HEK293 (cell line): ENCODE results near the gene RPS26.

Experiments
- BCL11B ChIP-seq: fragments of 450-650 bp; formaldehyde crosslinking; IDR thresholded peaks from 2 replicates; pipeline ENCODE4 v1.5.1; 2016; ENCODE audit warnings: low read depth, missing biosample characterization, missing genetic modification characterization
- BCL6B ChIP-seq: fragments of 450-650 bp; formaldehyde crosslinking; IDR thresholded peaks from 2 replicates; pipeline ENCODE4 v1.5.1; 2017; ENCODE audit warnings: missing biosample characterization, missing genetic modification characterization
- EGR2 ChIP-seq: fragments of 450-650 bp; formaldehyde crosslinking; IDR thresholded peaks from 2 replicates; pipeline ENCODE4 v1.5.1; 2016; ENCODE audit warnings: low read depth, missing biosample characterization, missing genetic modification characterization
- GLIS2 ChIP-seq: fragments of 450-650 bp; formaldehyde crosslinking; IDR thresholded peaks from 2 replicates; pipeline ENCODE4 v1.5.1; 2016; ENCODE audit warnings: missing biosample characterization, missing genetic modification characterization
- PRDM1 ChIP-seq: fragments of 450-650 bp; formaldehyde crosslinking; IDR thresholded peaks from 2 replicates; pipeline ENCODE4; 2016; ENCODE audit warnings: missing biosample characterization, missing genetic modification characterization
- PRDM10 ChIP-seq: fragments of 450-650 bp; formaldehyde crosslinking; IDR thresholded peaks from 2 replicates; pipeline ENCODE4 v1.5.1; 2016; ENCODE audit warnings: missing biosample characterization, missing genetic modification characterization
- SETDB1 ChIP-seq: IDR thresholded peaks from one replicate; pipeline ENCODE4 v1.6.1; 2017; ENCODE audit warnings: mild to moderate bottlenecking, low read length, moderate library complexity, mixed read lengths; ENCODE audit not compliant: insufficient read length
- ZBTB17 ChIP-seq: fragments of 450-650 bp; formaldehyde crosslinking; IDR thresholded peaks from 2 replicates; pipeline ENCODE4 v1.5.1; 2016; ENCODE audit warnings: missing biosample characterization, missing genetic modification characterization
- ZNF121 ChIP-seq: fragments of 450-650 bp; formaldehyde crosslinking; IDR thresholded peaks from 2 replicates; pipeline ENCODE4 v1.5.1; 2016; ENCODE audit warnings: missing biosample characterization, missing genetic modification characterization
- ZNF140 ChIP-seq: fragments of 450-650 bp; formaldehyde crosslinking; IDR thresholded peaks from 2 replicates; pipeline ENCODE4 v1.5.1; 2016; ENCODE audit warnings: missing biosample characterization, missing genetic modification characterization
- ZNF184 ChIP-seq: fragments of 450-650 bp; IDR thresholded peaks from 2 replicates; pipeline ENCODE4 v1.5.1; 2018; ENCODE audit warnings: missing biosample characterization, mild to moderate bottlenecking, missing genetic modification characterization
- ZNF2 ChIP-seq: fragments of 450-650 bp; formaldehyde crosslinking; IDR thresholded peaks from 2 replicates; pipeline ENCODE4 v1.5.1; 2016; ENCODE audit warnings: missing biosample characterization, missing genetic modification characterization
- ZNF266 ChIP-seq: fragments of 450-650 bp; formaldehyde crosslinking; IDR thresholded peaks from 2 replicates; pipeline ENCODE4 v1.5.1; 2016; ENCODE audit warnings: missing biosample characterization, missing genetic modification characterization, low read depth
- ZNF280D ChIP-seq: fragments of 450-650 bp; formaldehyde crosslinking; IDR thresholded peaks from 2 replicates; pipeline ENCODE4 v1.5.1; 2016; ENCODE audit warnings: missing biosample characterization, missing genetic modification characterization
- ZNF404 ChIP-seq: fragments of 450-650 bp; formaldehyde crosslinking; IDR thresholded peaks from 2 replicates; pipeline ENCODE4 v1.5.1; 2017; ENCODE audit warnings: missing biosample characterization, missing genetic modification characterization
- ZNF433 ChIP-seq: fragments of 450-650 bp; formaldehyde crosslinking; IDR thresholded peaks from 2 replicates; pipeline ENCODE4 v1.5.1; 2016; ENCODE audit warnings: missing biosample characterization, missing genetic modification characterization, low read depth
- ZNF549 ChIP-seq: fragments of 450-650 bp; IDR thresholded peaks from 2 replicates; pipeline ENCODE4 v1.5.1; 2018; ENCODE audit warnings: missing biosample characterization, missing genetic modification characterization, mild to moderate bottlenecking, inconsistent platforms, moderate library complexity
- ZNF629 ChIP-seq: fragments of 450-650 bp; formaldehyde crosslinking; IDR thresholded peaks from 2 replicates; pipeline ENCODE4 v1.5.1; 2017; ENCODE audit warnings: missing biosample characterization, missing genetic modification characterization
- ZNF660 ChIP-seq: fragments of 450-650 bp; IDR thresholded peaks from 2 replicates; pipeline ENCODE4 v1.5.1; 2018; ENCODE audit warnings: missing biosample characterization, mild to moderate bottlenecking, missing genetic modification characterization
- ZNF768 ChIP-seq: fragments of 450-650 bp; formaldehyde crosslinking; IDR thresholded peaks from 2 replicates; pipeline ENCODE4 v1.5.1; 2018; ENCODE audit warnings: missing biosample characterization, mild to moderate bottlenecking, missing genetic modification characterization
- ZNF776 ChIP-seq: fragments of 450-650 bp; formaldehyde crosslinking; IDR thresholded peaks from 2 replicates; pipeline ENCODE4 v1.5.0; 2017; ENCODE audit warnings: missing biosample characterization, missing genetic modification characterization, borderline replicate concordance
- ZSCAN16 ChIP-seq: fragments of 450-650 bp; formaldehyde crosslinking; IDR thresholded peaks from 2 replicates; pipeline ENCODE4 v1.5.1; 2016; ENCODE audit warnings: missing biosample characterization, missing genetic modification characterization
- TF ChIP-seq, protein P1 (sequence below): fragments of 450-650 bp; formaldehyde crosslinking; IDR thresholded peaks from 2 replicates; pipeline ENCODE4 v1.5.1; 2016; ENCODE audit warnings: missing biosample characterization, missing genetic modification characterization
- TF ChIP-seq, protein P2 (sequence below): fragments of 450-650 bp; formaldehyde crosslinking; optimal IDR thresholded peaks from 2 replicates; pipeline ENCODE3; 2016; ENCODE audit warnings: missing biosample characterization, mild to moderate bottlenecking, missing genetic modification characterization
- TF ChIP-seq, protein P3 (sequence below): fragments of 450-650 bp; formaldehyde crosslinking; IDR thresholded peaks from 2 replicates; pipeline ENCODE4 v1.5.1; 2016; ENCODE audit warnings: missing biosample characterization, missing genetic modification characterization
- TF ChIP-seq, protein P4 (sequence below): fragments of 450-650 bp; formaldehyde crosslinking; IDR thresholded peaks from 2 replicates; pipeline ENCODE4 v1.5.1; 2016; ENCODE audit warnings: missing biosample characterization, missing genetic modification characterization

Gene RPS26

GRCh38 chr12:55996201-55996714 is 45.5 kb upstream of the RPS26 start (continued):
- TF ChIP-seq ZNF280D (tag by site-specific recombination) (peak; percentile 40; the same call in 1 of the 2 replicates), BCL6B (tag by site-specific recombination) (no peak), ZNF549 (tag by site-specific recombination) (no peak), GLIS2 (tag by site-specific recombination) (no peak), PRDM10 (tag by site-specific recombination) (no peak), ZNF121 (tag by site-specific recombination) (peak; percentile 100), ZNF140 (tag by site-specific recombination) (no peak), ZNF629 (tag by site-specific recombination) (0 out of 2 replicates have a peak, but pooled peaks have one; percentile 15), EGR2 (tag by site-specific recombination) (no peak), SETDB1 (no peak), ZNF660 (tag by site-specific recombination) (peak; percentile 57; the same call in 1 of the 2 replicates), ZNF776 (tag by site-specific recombination) (no peak), ZBTB17 (tag by site-specific recombination) (peak; percentile 64; the same call in 1 of the 2 replicates), BCL11B (tag by site-specific recombination) (no peak), ZNF266 (tag by site-specific recombination) (no peak), ZNF2 (peak; percentile 52; the same call in 1 of the 2 replicates), ZSCAN16 (no peak), PRDM1 (no peak), ZNF184 (tag by site-specific recombination) (no peak), ZNF433 (tag by site-specific recombination) (no peak), ZNF768 (tag by site-specific recombination) (peak; percentile 58; the same call in 1 of the 2 replicates), ZNF404 (tag by site-specific recombination) (no peak)
- TF ChIP-seq, protein P1, sequence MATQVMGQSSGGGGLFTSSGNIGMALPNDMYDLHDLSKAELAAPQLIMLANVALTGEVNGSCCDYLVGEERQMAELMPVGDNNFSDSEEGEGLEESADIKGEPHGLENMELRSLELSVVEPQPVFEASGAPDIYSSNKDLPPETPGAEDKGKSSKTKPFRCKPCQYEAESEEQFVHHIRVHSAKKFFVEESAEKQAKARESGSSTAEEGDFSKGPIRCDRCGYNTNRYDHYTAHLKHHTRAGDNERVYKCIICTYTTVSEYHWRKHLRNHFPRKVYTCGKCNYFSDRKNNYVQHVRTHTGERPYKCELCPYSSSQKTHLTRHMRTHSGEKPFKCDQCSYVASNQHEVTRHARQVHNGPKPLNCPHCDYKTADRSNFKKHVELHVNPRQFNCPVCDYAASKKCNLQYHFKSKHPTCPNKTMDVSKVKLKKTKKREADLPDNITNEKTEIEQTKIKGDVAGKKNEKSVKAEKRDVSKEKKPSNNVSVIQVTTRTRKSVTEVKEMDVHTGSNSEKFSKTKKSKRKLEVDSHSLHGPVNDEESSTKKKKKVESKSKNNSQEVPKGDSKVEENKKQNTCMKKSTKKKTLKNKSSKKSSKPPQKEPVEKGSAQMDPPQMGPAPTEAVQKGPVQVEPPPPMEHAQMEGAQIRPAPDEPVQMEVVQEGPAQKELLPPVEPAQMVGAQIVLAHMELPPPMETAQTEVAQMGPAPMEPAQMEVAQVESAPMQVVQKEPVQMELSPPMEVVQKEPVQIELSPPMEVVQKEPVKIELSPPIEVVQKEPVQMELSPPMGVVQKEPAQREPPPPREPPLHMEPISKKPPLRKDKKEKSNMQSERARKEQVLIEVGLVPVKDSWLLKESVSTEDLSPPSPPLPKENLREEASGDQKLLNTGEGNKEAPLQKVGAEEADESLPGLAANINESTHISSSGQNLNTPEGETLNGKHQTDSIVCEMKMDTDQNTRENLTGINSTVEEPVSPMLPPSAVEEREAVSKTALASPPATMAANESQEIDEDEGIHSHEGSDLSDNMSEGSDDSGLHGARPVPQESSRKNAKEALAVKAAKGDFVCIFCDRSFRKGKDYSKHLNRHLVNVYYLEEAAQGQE (tag by site-specific recombination), result no peak
- TF ChIP-seq, protein P2, sequence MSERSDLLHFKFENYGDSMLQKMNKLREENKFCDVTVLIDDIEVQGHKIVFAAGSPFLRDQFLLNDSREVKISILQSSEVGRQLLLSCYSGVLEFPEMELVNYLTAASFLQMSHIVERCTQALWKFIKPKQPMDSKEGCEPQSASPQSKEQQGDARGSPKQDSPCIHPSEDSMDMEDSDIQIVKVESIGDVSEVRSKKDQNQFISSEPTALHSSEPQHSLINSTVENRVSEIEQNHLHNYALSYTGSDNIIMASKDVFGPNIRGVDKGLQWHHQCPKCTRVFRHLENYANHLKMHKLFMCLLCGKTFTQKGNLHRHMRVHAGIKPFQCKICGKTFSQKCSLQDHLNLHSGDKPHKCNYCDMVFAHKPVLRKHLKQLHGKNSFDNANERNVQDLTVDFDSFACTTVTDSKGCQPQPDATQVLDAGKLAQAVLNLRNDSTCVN (tag by site-specific recombination), result no peak
- TF ChIP-seq, protein P3, sequence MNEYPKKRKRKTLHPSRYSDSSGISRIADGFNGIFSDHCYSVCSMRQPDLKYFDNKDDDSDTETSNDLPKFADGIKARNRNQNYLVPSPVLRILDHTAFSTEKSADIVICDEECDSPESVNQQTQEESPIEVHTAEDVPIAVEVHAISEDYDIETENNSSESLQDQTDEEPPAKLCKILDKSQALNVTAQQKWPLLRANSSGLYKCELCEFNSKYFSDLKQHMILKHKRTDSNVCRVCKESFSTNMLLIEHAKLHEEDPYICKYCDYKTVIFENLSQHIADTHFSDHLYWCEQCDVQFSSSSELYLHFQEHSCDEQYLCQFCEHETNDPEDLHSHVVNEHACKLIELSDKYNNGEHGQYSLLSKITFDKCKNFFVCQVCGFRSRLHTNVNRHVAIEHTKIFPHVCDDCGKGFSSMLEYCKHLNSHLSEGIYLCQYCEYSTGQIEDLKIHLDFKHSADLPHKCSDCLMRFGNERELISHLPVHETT (tag by site-specific recombination), result peak; percentile 44; the same call in 1 of the 2 replicates
- TF ChIP-seq, protein P4, sequence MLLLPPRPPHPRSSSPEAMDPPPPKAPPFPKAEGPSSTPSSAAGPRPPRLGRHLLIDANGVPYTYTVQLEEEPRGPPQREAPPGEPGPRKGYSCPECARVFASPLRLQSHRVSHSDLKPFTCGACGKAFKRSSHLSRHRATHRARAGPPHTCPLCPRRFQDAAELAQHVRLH (tag by site-specific recombination), result 0 out of 2 replicates have a peak, but pooled peaks have one; percentile 44
